WTC11 (cell line): Measurements from ENCODE around the gene CPHXL2. TPM values are rescaled to one million over a fixed set of nuclear protein-coding genes. Genes with fewer than 3 reads are reported as not detected.

Experiments used
- ATAC-seq: fragments of 200-7000 bp; cut with Tn5 transposase; 2 replicates; pipeline ENCODE4 v1.10.0; 2021; ENCODE audit warnings: mild to moderate bottlenecking, moderate library complexity
- CTCF ChIA-PET: fragments of 300-600 bp; sonication (Branson Sonifier 250); formaldehyde crosslinking; loops from one replicate; lab custom pipeline; 2021; ENCODE audit warnings: antibody characterized with exemption; lab: Charles Lee
- POLR2A ChIA-PET: fragments of 350-600 bp; sonication (Branson Sonifier 250); formaldehyde crosslinking; loops from one replicate; lab custom pipeline; 2021; ENCODE audit warnings: antibody characterized with exemption; lab: Charles Lee
- DNase-seq: peaks from one replicate; pipeline ENCODE4 v3.0.0; 2021; ENCODE audit warnings: low spot score
- H3K27ac Mint-ChIP-seq: 2 replicates; pipeline ENCODE4 v1.8.0; 2021; ENCODE audit warnings: mixed read lengths
- H3K27me3 Mint-ChIP-seq: 2 replicates; pipeline ENCODE4 v1.8.0; 2021; ENCODE audit warnings: low read depth, mild to moderate bottlenecking, moderate library complexity, mixed read lengths
- H3K36me3 Mint-ChIP-seq: 2 replicates; pipeline ENCODE4 v1.8.0; 2021; ENCODE audit warnings: mixed read lengths
- H3K4me1 Mint-ChIP-seq: 2 replicates; pipeline ENCODE4 v1.8.0; 2022; ENCODE audit warnings: mixed read lengths
- H3K4me3 Mint-ChIP-seq: 2 replicates; pipeline ENCODE4 v1.8.0; 2021; ENCODE audit warnings: mild to moderate bottlenecking, moderate library complexity, mixed read lengths
- H3K9me3 Mint-ChIP-seq: 2 replicates; pipeline ENCODE4 v1.8.0; 2021; ENCODE audit warnings: mixed read lengths
- ELF4 ChIP-seq: sonication (generic); formaldehyde crosslinking; IDR thresholded peaks from 2 replicates; pipeline ENCODE4 v1.8.1; 2022; ENCODE audit warnings: low read depth, mild to moderate bottlenecking, moderate library complexity, missing genetic modification reagents
- FOXK1 ChIP-seq: sonication (generic); formaldehyde crosslinking; IDR thresholded peaks from 2 replicates; pipeline ENCODE4 v1.8.0; 2022; ENCODE audit warnings: mild to moderate bottlenecking, moderate library complexity, missing genetic modification reagents
- GTF2I ChIP-seq: fragments of 250-450 bp; sonication (Bioruptor Pico); conservative IDR thresholded peaks from 2 replicates; pipeline ENCODE4 v1.4.0; 2021; ENCODE audit warnings: mild to moderate bottlenecking
- NFATC4 ChIP-seq: fragments of 250-450 bp; sonication (Bioruptor Pico); IDR thresholded peaks from 2 replicates; pipeline ENCODE4 v1.9.0; 2021; ENCODE audit warnings: mild to moderate bottlenecking
- NR1H2 ChIP-seq: sonication (generic); formaldehyde crosslinking; IDR thresholded peaks from 2 replicates; pipeline ENCODE4 v1.9.0; 2021; ENCODE audit warnings: mild to moderate bottlenecking, moderate library complexity, missing genetic modification reagents
- OVOL2 ChIP-seq: fragments of 250-450 bp; sonication (Bioruptor Pico); IDR thresholded peaks from 2 replicates; pipeline ENCODE4 v1.9.0; 2021; ENCODE audit warnings: mild to moderate bottlenecking, borderline replicate concordance
- ZNF138 ChIP-seq: sonication (generic); formaldehyde crosslinking; conservative IDR thresholded peaks from 2 replicates; pipeline ENCODE4 v1.8.1; 2022; ENCODE audit warnings: mild to moderate bottlenecking, moderate library complexity, missing genetic modification reagents
- total RNA-seq: library from RNA; stranded (reverse); gene quantifications from 3 replicates; pipeline ENCODE4 v1.2.3, GENCODE V29; 2021
- TF ChIP-seq, protein P1 (sequence below): sonication (generic); formaldehyde crosslinking; IDR thresholded peaks from 2 replicates; pipeline ENCODE4 v1.8.0; 2023; ENCODE audit warnings: missing genetic modification reagents, mild to moderate bottlenecking, borderline replicate concordance
- TF ChIP-seq, protein P2 (sequence below): fragments of 250-450 bp; sonication (Bioruptor Pico); IDR thresholded peaks from 2 replicates; pipeline ENCODE4 v2.1.2; 2022; ENCODE audit warnings: mild to moderate bottlenecking, moderate library complexity
- TF ChIP-seq, protein P3 (sequence below): sonication (generic); formaldehyde crosslinking; IDR thresholded peaks from 2 replicates; pipeline ENCODE4 v1.8.1; 2023; ENCODE audit warnings: mild to moderate bottlenecking, moderate library complexity, missing genetic modification reagents
- TF ChIP-seq, protein P4 (sequence below): sonication (generic); formaldehyde crosslinking; conservative IDR thresholded peaks from 2 replicates; pipeline ENCODE4 v1.8.1; 2023; ENCODE audit warnings: mild to moderate bottlenecking, low read depth, missing genetic modification reagents, moderate library complexity
- TF ChIP-seq, protein P5 (sequence below): sonication (generic); formaldehyde crosslinking; IDR thresholded peaks from 2 replicates; pipeline ENCODE4 v1.8.1; 2022; ENCODE audit warnings: low read depth, mild to moderate bottlenecking, moderate library complexity, missing genetic modification reagents, borderline replicate concordance
- TF ChIP-seq, protein P6 (sequence below): fragments of 250-450 bp; sonication (Bioruptor Pico); conservative IDR thresholded peaks from 2 replicates; pipeline ENCODE4 v1.9.0; 2021; ENCODE audit warnings: mild to moderate bottlenecking

Gene CPHXL2
- total RNA-seq, 1 experiment from 2014 or later: not detected

DNA sequence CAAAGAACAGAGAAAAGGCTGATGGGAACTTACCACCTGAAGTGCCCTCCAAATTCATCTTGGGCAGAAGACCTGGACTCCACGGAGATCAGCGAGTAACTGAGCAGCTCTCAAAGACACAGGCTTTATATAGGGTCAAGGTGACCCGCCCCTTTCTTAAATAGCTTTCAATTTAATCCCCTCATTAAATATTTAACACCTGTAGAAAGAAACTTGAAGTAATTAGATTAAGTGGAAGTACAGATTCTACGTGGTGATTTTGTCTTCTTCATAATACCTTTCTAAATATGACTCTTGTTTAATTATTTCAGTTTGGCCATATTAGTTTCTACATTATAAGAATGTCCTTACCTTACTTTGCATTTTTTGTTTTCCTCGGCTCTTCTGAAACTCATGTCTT, 24.6 kb upstream of the CPHXL2 start, which contains the start of gene DUXB (continued):
- TF ChIP-seq ELF4: no peak
- TF ChIP-seq NFATC4 (CRISPR knock-in tag): no peak
- TF ChIP-seq, protein P1, sequence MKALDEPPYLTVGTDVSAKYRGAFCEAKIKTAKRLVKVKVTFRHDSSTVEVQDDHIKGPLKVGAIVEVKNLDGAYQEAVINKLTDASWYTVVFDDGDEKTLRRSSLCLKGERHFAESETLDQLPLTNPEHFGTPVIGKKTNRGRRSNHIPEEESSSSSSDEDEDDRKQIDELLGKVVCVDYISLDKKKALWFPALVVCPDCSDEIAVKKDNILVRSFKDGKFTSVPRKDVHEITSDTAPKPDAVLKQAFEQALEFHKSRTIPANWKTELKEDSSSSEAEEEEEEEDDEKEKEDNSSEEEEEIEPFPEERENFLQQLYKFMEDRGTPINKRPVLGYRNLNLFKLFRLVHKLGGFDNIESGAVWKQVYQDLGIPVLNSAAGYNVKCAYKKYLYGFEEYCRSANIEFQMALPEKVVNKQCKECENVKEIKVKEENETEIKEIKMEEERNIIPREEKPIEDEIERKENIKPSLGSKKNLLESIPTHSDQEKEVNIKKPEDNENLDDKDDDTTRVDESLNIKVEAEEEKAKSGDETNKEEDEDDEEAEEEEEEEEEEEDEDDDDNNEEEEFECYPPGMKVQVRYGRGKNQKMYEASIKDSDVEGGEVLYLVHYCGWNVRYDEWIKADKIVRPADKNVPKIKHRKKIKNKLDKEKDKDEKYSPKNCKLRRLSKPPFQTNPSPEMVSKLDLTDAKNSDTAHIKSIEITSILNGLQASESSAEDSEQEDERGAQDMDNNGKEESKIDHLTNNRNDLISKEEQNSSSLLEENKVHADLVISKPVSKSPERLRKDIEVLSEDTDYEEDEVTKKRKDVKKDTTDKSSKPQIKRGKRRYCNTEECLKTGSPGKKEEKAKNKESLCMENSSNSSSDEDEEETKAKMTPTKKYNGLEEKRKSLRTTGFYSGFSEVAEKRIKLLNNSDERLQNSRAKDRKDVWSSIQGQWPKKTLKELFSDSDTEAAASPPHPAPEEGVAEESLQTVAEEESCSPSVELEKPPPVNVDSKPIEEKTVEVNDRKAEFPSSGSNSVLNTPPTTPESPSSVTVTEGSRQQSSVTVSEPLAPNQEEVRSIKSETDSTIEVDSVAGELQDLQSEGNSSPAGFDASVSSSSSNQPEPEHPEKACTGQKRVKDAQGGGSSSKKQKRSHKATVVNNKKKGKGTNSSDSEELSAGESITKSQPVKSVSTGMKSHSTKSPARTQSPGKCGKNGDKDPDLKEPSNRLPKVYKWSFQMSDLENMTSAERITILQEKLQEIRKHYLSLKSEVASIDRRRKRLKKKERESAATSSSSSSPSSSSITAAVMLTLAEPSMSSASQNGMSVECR (CRISPR knock-in tag): no peak
- TF ChIP-seq, protein P2, sequence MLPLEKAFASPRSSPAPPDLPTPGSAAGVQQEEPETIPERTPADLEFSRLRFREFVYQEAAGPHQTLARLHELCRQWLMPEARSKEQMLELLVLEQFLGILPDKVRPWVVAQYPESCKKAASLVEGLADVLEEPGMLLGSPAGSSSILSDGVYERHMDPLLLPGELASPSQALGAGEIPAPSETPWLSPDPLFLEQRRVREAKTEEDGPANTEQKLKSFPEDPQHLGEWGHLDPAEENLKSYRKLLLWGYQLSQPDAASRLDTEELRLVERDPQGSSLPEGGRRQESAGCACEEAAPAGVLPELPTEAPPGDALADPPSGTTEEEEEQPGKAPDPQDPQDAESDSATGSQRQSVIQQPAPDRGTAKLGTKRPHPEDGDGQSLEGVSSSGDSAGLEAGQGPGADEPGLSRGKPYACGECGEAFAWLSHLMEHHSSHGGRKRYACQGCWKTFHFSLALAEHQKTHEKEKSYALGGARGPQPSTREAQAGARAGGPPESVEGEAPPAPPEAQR (CRISPR knock-in tag): no peak
- TF ChIP-seq GTF2I (CRISPR knock-in tag): no peak

DNA sequence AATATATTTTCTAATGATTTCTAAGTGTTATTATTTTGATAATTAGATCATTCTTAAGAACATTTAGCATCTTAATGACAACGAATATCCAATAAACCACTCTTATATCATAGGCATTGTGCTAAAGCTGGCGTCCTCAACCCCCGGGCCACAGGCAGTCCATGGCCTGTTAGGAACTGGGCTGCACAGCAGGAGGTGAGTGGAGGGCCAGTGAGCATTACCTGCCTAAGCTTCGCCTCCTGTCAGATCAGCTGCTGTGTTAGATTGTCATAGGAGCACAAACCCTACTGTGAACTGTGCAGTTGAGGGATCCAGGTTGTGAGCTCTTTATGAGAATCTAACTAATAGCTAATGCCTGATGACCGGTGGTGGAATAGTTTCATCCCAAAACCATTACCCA, 20.8 kb upstream of the CPHXL2 start:
- no peak for DNase-seq
- no peak for ATAC-seq
- H3K4me1 Mint-ChIP-seq: no peaks in the 10 kb centered on the region
- H3K36me3 Mint-ChIP-seq: no peaks in the 10 kb centered on the region
- no peaks in the 10 kb centered on the region for H3K27me3 Mint-ChIP-seq
- H3K4me3 Mint-ChIP-seq: no peak overlapping the region
- POLR2A ChIA-PET: no interaction called here
- CTCF ChIA-PET: no interaction called here
- peaks cover 28% of the 10 kb centered on the region for H3K9me3 Mint-ChIP-seq
- no peak overlapping the region for H3K27ac Mint-ChIP-seq
- no peak for TF ChIP-seq OVOL2 (CRISPR knock-in tag)
- TF ChIP-seq FOXK1 (CRISPR knock-in tag): no peak
- TF ChIP-seq ZNF138 (CRISPR knock-in tag): no peak
- TF ChIP-seq, protein P3, sequence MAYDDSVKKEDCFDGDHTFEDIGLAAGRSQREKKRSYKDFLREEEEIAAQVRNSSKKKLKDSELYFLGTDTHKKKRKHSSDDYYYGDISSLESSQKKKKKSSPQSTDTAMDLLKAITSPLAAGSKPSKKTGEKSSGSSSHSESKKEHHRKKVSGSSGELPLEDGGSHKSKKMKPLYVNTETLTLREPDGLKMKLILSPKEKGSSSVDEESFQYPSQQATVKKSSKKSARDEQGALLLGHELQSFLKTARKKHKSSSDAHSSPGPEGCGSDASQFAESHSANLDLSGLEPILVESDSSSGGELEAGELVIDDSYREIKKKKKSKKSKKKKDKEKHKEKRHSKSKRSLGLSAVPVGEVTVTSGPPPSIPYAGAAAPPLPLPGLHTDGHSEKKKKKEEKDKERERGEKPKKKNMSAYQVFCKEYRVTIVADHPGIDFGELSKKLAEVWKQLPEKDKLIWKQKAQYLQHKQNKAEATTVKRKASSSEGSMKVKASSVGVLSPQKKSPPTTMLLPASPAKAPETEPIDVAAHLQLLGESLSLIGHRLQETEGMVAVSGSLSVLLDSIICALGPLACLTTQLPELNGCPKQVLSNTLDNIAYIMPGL: no peak
- TF ChIP-seq, protein P1 (CRISPR knock-in tag): no peak
- TF ChIP-seq, protein P4, sequence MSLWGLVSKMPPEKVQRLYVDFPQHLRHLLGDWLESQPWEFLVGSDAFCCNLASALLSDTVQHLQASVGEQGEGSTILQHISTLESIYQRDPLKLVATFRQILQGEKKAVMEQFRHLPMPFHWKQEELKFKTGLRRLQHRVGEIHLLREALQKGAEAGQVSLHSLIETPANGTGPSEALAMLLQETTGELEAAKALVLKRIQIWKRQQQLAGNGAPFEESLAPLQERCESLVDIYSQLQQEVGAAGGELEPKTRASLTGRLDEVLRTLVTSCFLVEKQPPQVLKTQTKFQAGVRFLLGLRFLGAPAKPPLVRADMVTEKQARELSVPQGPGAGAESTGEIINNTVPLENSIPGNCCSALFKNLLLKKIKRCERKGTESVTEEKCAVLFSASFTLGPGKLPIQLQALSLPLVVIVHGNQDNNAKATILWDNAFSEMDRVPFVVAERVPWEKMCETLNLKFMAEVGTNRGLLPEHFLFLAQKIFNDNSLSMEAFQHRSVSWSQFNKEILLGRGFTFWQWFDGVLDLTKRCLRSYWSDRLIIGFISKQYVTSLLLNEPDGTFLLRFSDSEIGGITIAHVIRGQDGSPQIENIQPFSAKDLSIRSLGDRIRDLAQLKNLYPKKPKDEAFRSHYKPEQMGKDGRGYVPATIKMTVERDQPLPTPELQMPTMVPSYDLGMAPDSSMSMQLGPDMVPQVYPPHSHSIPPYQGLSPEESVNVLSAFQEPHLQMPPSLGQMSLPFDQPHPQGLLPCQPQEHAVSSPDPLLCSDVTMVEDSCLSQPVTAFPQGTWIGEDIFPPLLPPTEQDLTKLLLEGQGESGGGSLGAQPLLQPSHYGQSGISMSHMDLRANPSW: no peak
- TF ChIP-seq GTF2I (CRISPR knock-in tag): no peak
- TF ChIP-seq, protein P5, sequence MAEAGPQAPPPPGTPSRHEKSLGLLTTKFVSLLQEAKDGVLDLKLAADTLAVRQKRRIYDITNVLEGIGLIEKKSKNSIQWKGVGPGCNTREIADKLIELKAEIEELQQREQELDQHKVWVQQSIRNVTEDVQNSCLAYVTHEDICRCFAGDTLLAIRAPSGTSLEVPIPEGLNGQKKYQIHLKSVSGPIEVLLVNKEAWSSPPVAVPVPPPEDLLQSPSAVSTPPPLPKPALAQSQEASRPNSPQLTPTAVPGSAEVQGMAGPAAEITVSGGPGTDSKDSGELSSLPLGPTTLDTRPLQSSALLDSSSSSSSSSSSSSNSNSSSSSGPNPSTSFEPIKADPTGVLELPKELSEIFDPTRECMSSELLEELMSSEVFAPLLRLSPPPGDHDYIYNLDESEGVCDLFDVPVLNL (CRISPR knock-in tag): no peak
- no peak for TF ChIP-seq NR1H2 (CRISPR knock-in tag)
- TF ChIP-seq, protein P6, sequence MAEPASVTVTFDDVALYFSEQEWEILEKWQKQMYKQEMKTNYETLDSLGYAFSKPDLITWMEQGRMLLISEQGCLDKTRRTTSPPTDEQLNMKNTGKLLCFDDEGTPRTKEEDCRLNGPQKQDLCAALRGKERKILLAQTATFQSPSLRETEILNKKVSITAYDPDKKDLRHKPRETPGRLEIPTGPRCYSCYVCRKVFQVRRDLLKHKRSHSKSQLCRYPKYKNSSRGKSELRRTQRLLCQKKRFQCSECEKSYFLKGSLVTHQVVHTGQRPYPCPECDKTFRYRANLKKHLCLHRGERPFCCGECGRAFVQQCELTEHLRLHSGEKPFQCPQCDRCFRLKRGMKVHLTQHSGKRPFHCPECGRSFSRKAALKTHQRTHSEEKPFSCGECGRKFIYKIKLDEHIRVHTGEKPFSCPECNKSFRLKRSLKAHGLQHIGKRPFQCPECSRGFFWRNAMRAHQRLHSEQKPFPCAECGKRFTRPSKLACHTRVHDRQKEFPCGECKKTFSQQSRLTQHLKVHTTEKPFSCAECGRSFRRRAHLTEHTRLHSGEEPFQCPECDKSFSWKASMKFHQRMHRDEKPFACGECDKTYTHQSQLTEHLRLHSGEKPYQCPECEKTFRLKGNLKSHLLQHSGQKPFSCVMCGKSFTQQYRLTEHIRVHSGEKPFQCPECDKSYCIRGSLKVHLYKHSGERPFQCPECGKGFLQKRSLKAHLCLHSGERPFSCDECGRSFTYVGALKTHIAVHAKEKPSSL (CRISPR knock-in tag): no peak
